HG03108 (cell line): ENCODE results near the gene RAB1B.
"Not testable (repeated sequence)": the region's sequence is repeated elsewhere in the genome, so short reads cannot be mapped to it uniquely, and the experiment has no call there.

Experiments
- ATAC-seq: cut with Tn5 transposase; IDR thresholded peaks from one replicate; pipeline ENCODE4 v1.9.1; 2021; ENCODE audit warnings: moderate library complexity; ENCODE audit not compliant: unreplicated experiment

RAB1B gene

DNA sequence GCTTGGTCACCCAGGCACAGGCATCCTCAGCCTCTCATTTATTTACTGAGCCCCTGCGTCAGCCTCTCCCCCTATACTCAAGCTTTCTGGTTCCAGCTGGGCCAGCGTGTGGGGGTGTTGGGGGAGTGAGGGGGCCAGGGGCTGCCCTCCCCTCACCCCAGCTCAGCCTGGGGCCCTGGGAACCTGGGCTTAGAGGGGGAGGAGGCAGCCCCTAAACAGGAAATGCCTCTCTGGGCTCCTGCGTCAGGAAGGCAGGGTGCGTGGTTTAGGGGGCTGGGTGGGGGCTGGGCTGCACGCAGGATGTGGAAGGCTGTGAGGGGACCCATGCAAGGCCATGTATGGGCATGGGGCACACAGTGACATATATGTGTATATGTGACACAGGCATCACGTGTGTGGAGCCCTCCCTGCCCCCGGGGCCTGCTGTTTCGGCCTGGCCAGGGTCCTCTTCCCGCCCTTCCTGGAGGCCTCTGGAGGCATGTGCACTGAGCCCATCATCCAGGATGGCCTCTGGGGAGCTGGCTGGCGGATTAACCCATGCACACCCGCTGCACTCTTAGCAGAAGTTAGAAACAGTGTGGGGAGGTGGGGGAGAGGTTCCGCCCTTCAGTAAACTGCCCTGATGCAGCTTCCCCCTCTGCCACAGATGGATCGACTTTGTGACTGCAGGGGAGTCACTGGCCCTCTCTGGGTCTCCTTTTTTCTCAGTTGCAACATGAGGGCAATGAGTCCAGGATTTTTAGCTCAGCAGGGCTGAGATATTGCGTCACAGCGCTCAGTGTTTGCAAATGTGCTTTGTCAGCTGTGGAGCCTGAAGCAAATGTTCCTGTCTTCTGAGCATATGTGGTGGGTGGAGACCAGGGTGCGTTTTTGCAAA is 49.5 kb downstream of the RAB1B start:
- ATAC-seq: no peak

DNA sequence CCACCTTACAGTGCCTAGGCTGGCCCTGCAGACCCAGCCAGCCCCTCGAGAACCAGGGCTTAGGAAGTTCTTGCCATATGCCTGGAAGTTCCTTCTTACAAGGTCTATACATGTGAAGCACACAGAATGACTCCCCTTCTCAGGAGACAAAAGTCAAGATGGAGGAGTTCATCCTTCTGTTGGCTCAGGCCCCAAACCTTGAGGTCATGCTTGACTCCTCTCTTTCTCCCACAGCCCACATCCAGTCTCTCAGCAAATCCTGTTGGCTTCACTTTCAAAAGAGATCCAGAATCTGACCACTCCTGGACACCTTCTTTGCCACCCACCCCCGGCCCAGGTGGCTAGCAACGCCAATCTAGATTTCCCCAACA is 50.1 kb downstream of the RAB1B start:
- no peak for ATAC-seq

DNA sequence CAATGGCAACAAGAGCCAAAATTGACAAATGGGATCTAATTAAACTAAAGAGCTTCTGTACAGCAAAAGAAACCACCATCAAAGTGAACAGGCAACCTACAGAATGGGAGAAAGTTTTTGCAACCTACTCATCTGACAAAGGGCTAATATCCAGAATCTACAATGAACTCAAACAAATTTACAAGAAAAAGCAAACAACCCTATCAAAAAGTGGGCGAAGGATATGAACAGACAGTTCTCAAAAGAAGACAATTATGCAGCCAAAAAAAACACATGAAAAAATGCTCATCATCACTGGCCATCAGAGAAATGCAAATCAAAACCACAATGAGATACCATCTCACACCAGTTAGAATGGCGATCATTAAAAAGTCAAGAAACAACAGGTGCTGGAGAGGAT is 51.9 kb downstream of the RAB1B start:
- ATAC-seq: not testable (repeated sequence)

DNA sequence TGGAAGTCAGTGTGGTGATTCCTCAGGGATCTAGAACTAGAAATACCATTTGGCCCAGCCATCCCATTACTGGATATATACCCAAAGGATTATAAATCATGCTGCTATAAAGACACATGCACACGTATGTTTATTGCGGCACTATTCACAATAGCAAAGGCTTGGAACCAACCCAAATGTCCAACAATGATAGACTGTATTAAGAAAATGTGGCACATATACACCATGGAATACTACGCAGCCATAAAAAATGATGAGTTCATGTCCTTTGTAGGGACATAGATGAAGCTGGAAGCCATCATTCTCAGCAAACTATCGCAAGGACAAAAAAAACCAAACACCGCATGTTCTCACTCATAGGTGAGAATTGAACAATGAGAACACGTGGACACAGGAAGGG is 52.3 kb downstream of the RAB1B start:
- not testable (repeated sequence) for ATAC-seq

DNA sequence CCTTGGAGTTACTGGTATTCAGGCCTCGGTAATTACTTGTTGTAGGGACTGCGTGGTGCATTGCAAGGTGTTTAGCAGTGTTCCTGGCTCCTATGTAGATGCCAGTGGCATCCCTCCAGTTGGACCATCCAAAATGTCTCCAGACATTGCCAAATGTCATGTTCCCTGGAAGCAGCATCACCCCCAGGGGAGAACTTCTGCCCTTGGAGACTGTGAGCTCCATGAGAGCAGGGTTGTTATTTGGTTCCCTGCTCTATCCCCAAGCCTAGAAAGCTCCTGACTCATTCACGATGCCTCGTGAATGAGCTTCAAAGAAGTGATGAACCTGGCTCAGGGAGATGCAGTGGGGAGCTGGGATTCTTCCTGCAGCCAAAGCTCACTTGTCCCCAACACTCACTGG is 53.2 kb downstream of the RAB1B start:
- ATAC-seq: no peak

DNA sequence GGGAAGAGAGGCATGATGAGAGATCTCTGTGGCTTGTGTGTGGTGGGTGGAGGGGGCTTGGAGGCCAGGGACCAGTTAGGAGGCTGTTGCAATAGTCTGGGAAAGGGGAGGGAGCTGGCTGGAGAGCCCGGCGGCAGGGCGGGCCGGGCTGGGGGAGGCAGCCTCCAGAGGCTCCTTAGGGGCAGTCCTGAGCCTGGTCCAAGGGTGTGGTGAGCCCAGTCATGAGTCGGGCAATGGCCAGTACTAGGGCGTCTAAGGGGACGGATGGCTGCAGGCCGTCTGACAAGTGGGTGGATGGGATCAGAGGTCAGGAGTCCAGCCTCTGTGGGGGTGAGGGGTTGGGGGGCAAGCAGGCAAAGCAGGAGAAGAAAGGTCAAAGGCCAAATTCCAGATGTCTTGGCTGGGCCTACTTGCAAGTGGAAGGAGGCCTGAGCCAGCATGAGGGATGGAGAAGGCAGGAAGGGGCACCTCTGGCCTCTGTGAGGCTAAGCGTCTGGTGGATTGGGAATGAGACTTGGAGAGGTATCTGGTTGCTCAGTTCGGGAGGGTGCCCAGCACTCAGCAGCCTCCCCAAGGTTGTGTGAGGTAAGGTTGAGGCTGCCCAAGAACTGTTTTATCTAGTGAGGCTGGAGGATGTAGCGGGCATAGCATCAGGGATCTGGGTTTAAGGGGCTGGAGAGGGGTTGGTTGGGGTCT is 54.4 kb downstream of the RAB1B start:
- no peak for ATAC-seq

DNA sequence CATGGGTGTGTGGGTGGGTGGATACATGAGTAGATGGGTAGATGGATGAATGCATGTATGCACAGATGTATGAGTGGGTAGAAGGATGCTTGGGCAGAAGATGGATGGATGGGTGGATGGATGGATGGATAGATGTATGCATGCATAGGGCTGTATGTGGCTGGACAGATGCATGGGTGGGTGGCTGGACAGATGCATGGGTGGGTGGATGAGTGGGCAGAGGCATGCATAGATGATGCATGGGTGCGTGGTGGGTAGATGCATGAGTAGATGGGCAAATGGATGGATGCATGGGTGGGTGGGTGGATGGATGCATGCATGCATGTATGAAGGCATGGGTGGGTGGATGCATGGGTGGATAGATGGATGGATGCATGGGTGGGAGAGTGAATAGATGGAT is 55.2 kb downstream of the RAB1B start:
- no peak for ATAC-seq

DNA sequence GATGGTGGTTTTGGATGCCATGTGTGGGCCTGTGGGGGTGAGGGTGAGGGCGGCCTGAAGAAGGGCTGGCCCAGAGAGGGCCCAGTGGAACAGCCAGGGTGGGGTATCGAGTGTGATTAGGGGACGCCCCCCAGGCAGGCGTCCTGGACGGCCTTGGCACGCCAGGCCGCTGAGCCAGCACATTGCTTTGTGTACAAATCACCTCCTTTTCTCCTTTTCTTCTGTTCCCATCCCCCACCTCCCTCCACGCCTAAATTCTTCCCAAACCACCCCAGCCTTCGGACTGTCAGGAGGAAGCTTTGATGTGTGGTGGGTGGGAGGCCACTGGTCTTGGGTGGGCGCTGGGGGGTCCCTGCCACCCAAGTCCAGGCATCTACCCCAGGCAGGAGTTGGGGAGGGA is 56.2 kb downstream of the RAB1B start:
- no peak for ATAC-seq

DNA sequence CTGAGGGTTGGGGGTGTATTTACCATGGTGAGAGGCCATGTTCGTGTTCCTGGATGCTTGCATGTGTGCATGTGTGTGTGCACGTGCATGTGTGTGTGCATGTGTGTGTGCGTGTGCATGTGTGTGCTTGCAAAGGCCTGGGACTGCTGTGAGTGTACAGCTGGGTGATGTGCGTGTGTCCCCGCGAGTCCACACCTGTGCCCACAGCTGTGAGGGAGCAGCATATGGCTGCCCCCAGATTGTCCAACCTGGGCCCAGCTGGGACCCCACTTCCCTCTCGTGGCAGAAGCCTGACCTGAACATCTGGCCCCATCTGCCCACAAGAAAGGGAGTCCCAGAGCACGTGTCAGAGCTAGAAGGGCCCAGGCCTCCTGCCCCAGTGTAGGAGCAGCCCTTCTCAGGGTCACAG is 56.8 kb downstream of the RAB1B start:
- ATAC-seq: no peak

DNA sequence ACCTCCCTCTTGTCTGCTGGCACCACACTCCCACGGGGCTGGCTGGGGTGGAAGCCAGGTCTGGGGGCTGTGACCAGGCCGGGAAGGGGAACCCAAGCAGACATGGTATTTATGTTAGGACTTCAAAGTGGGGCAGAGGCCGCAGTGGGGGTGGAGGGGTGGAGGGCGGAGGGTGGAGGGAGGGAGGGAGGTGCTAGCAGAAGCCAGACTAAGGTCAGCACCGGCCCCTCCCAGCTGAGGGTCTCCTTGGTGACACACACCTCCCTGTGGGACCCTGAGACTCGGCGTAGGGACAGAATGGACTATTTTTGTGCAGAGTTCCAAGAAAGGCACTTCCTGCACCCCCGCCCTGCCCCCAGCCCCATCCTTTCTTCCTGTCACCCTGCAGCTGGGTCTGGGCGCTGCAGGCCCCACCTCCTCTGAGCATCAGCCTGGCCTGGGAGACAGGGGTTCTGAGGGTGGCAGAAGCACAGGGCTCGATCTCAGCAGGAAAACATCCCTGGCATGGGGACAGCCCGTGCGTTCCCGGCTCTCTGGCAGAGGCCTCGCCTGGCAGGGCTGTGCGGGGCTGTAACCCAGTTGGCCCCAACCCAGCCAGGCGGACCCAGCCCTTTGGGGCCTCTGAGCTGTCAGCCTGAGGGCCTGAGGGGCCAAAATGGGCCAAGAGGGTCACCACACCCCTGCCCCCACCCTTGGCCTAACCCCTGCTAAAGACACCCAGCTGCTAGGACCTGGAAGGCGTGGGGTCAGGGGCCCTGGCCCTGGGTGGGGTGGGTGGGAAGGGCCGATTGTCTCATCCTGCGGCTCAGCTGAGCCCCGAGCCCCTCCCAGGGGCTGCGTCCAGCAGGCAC is 58.0 kb downstream of the RAB1B start:
- no peak for ATAC-seq
